Kidney epithelial cell (primary cell): ENCODE data around the gene RUNX3. TPM values are rescaled to one million over a fixed set of nuclear protein-coding genes. Genes with fewer than 3 reads are reported as not detected.

Experiments
- DNase-seq: peaks from one replicate; pipeline ENCODE4 v3.0.0-alpha.2; 2010; ENCODE audit warnings: low read depth
- H3K27me3 ChIP-seq: 2 replicates; pipeline ENCODE4 v1.6.0; 2011; ENCODE audit warnings: low read length; ENCODE audit not compliant: control insufficient read depth, insufficient read depth
- H3K36me3 ChIP-seq: 2 replicates; pipeline ENCODE4 v1.5.1; 2011; ENCODE audit warnings: low read length; ENCODE audit not compliant: control insufficient read depth, insufficient read depth
- H3K4me3 ChIP-seq: 2 replicates; pipeline ENCODE4 v1.5.1; 2011; ENCODE audit warnings: low read depth, mild to moderate bottlenecking, control low read depth, low read length
- CTCF ChIP-seq: IDR thresholded peaks from 2 replicates; pipeline ENCODE4 v1.5.1; 2011; ENCODE audit warnings: mild to moderate bottlenecking, moderate library complexity, low read length, control low read depth, inconsistent platforms; ENCODE audit not compliant: insufficient read depth, poor library complexity, severe bottlenecking
- total RNA-seq: library from RNA; depleted of rRNA; stranded (reverse); fragments of >200 nt; gene quantifications from 2 replicates; pipeline ENCODE4 v1.2.3, GENCODE V29; 2015

Gene RUNX3
- total RNA-seq, 1 donor from 2014 or later: 0.38 TPM

- Histone ChIP-seq H3K4me3 (no peak overlapping the region), H3K27me3 (no peaks in the 10 kb centered on the region), H3K36me3 (no peaks in the 10 kb centered on the region)
- no peak for TF ChIP-seq CTCF
- no peak for DNase-seq
Observed at GRCh38 chr1:24955779-24956365, 25.8 kb upstream of the RUNX3 start.

GRCh38 chr1:24955161-24955560 lies 25.1 kb upstream of the RUNX3 start:
- Histone ChIP-seq H3K4me3 (no peak overlapping the region), H3K36me3 (no peaks in the 10 kb centered on the region), H3K27me3 (no peaks in the 10 kb centered on the region)
- DNase-seq: no peak
- no peak for TF ChIP-seq CTCF

GRCh38 chr1:24954631-24955030 lies 24.6 kb upstream of the RUNX3 start:
- no peaks in the 10 kb centered on the region for H3K36me3 ChIP-seq
- H3K4me3 ChIP-seq: no peak overlapping the region
- no peak for TF ChIP-seq CTCF

GRCh38 chr1:24954022-24954421 lies 23.9 kb upstream of the RUNX3 start:
- H3K4me3 ChIP-seq: no peak overlapping the region
- no peak for DNase-seq
- no peaks in the 10 kb centered on the region for H3K27me3 ChIP-seq
- no peaks in the 10 kb centered on the region for H3K36me3 ChIP-seq
- TF ChIP-seq CTCF: no peak

More at GRCh38 chr1:24954631-24955030, 24.6 kb upstream of the RUNX3 start:
- no peaks in the 10 kb centered on the region for H3K27me3 ChIP-seq
- no peak for DNase-seq

- TF ChIP-seq CTCF: no peak
- Histone ChIP-seq H3K4me3 (no peak overlapping the region), H3K27me3 (no peaks in the 10 kb centered on the region), H3K36me3 (no peaks in the 10 kb centered on the region)
- DNase-seq: no peak
Observed at GRCh38 chr1:24952413-24952841, 22.4 kb upstream of the RUNX3 start.

GRCh38 chr1:24951810-24952412 lies 21.8 kb upstream of the RUNX3 start:
- Histone ChIP-seq H3K27me3 (no peaks in the 10 kb centered on the region), H3K4me3 (no peak overlapping the region), H3K36me3 (no peaks in the 10 kb centered on the region)
- TF ChIP-seq CTCF: no peak
- no peak for DNase-seq
